Ramos (cell line): ENCODE data around the gene AADACL3.
"Not testable (repeated sequence)": the region's sequence is repeated elsewhere in the genome, so short reads cannot be mapped to it uniquely, and the experiment has no call there.

Source experiments
- in situ Hi-C: fragments of 300-500 bp; cut with MboI; formaldehyde crosslinking; loops from one replicate; pipeline ENCODE4 v1.14.3; 2022; ENCODE audit warnings: low sequenced_read_pairs; ENCODE audit not compliant: unreplicated experiment

The AADACL3 gene

GRCh38 chr1:12713651-12714050, 2.3 kb upstream of the AADACL3 start:
- in situ Hi-C loops: not testable (repeated sequence)

GRCh38 chr1:12714710-12715475, 1.0 kb upstream of the AADACL3 start:
- in situ Hi-C loops: no loop called here

- in situ Hi-C loops: no loop called here
Observed at GRCh38 chr1:12717301-12717838, 1.5 kb downstream of the AADACL3 start.

GRCh38 chr1:12722626-12723025, 6.7 kb downstream of the AADACL3 start:
- in situ Hi-C loops: no loop called here

GRCh38 chr1:12728391-12728790, 12.5 kb downstream of the AADACL3 start:
- in situ Hi-C loops: no loop called here

GRCh38 chr1:12730156-12730555, 14.2 kb downstream of the AADACL3 start:
- in situ Hi-C loops: no loop called here

- in situ Hi-C loops: not testable (repeated sequence)
Observed at GRCh38 chr1:12731084-12731483, 15.2 kb downstream of the AADACL3 start.

GRCh38 chr1:12734651-12735050, 18.7 kb downstream of the AADACL3 start:
- in situ Hi-C loops: no loop called here

GRCh38 chr1:12738934-12739333, 23.0 kb downstream of the AADACL3 start:
- in situ Hi-C loops: no loop called here

GRCh38 chr1:12739613-12740012, 23.7 kb downstream of the AADACL3 start:
- in situ Hi-C loops: no loop called here

GRCh38 chr1:12741946-12742345, 26.0 kb downstream of the AADACL3 start:
- in situ Hi-C loops: no loop called here

- in situ Hi-C loops: no loop called here
Observed at GRCh38 chr1:12745126-12745991, 29.4 kb downstream of the AADACL3 start.

GRCh38 chr1:12745992-12746323, 30.0 kb downstream of the AADACL3 start, which contains the start of gene CFAP107:
TSS of gene CFAP107 (plus strand) at chr1:12746200. CDS start at chr1:12746431, 231 bp downstream.
- in situ Hi-C loops: no loop called here

- in situ Hi-C loops: no loop called here
Observed at GRCh38 chr1:12748778-12749355, 33.0 kb downstream of the AADACL3 start.

- in situ Hi-C loops: no loop called here
Observed at GRCh38 chr1:12754738-12755137, 38.8 kb downstream of the AADACL3 start.

- in situ Hi-C loops: no loop called here
Observed at GRCh38 chr1:12756273-12756672, 40.4 kb downstream of the AADACL3 start.

GRCh38 chr1:12756768-12757413, 41.0 kb downstream of the AADACL3 start:
- in situ Hi-C loops: no loop called here

- in situ Hi-C loops: no loop called here
Observed at GRCh38 chr1:12757836-12758235, 41.9 kb downstream of the AADACL3 start.

GRCh38 chr1:12760256-12760795, 44.4 kb downstream of the AADACL3 start:
- in situ Hi-C loops: no loop called here

GRCh38 chr1:12761781-12762180, 45.9 kb downstream of the AADACL3 start:
- in situ Hi-C loops: no loop called here
